Measurements from ENCODE around the gene AGPAT3. TPM values are rescaled to one million over a fixed set of nuclear protein-coding genes. Genes with fewer than 3 reads are reported as not detected.

Gene AGPAT3
- total RNA-seq, 6 donors from 2014 or later, result 55.0 to 102 (median 70.0) TPM

- WGBS, 2 donors, result 93 to 98% methylated on average over 8 to 13 of the region's 13 CpGs
- TF ChIP-seq POLR2A (IDR thresholded peaks at IDR 0.05), result no peak
- no peak for TF ChIP-seq POLR2AphosphoS5 (IDR thresholded peaks at IDR 0.05)
- no peak for TF ChIP-seq EP300 (IDR thresholded peaks at IDR 0.05)
- no peak for TF ChIP-seq CTCF (IDR thresholded peaks at IDR 0.05)
- H3K27me3 ChIP-seq, result no peaks in the 10 kb centered on the region
- no peak overlapping the region for H3K27ac ChIP-seq
- no peaks in the 10 kb centered on the region for H3K36me3 ChIP-seq
- H3K9me3 ChIP-seq, result no peaks in the 10 kb centered on the region
- no peak for ATAC-seq (ENCODE audit: low FRiP score in 2 of 2)
- DNase-seq, result no peak
- H3K4me1 ChIP-seq, result peaks cover 5 to 18% (median 10%) of the 10 kb centered on the region in 4 donors
- no peak overlapping the region for H3K4me3 ChIP-seq
These were observed 19.6 kb upstream of the AGPAT3 start for GRCh38 chr21:43845386-43845785.

GRCh38 chr21:43846430-43846829, 18.6 kb upstream of the AGPAT3 start:
- no peak overlapping the region for H3K4me3 ChIP-seq
- TF ChIP-seq CTCF (IDR thresholded peaks at IDR 0.05), result no peak
- no peak for TF ChIP-seq EP300 (IDR thresholded peaks at IDR 0.05)
- no peak for TF ChIP-seq POLR2AphosphoS5 (IDR thresholded peaks at IDR 0.05)
- no peak for TF ChIP-seq POLR2A (IDR thresholded peaks at IDR 0.05)
- no peak for ATAC-seq (ENCODE audit: low FRiP score in 2 of 2)
- H3K27me3 ChIP-seq, result no peaks in the 10 kb centered on the region
- H3K27ac ChIP-seq, result no peak overlapping the region
- H3K9me3 ChIP-seq, result no peaks in the 10 kb centered on the region
- 93 to 96% methylated on average over 6 of the region's 6 CpGs for WGBS, 2 donors
- no peak for DNase-seq
- H3K4me1 ChIP-seq, result peaks cover 5 to 18% (median 10%) of the 10 kb centered on the region in 4 donors
- H3K36me3 ChIP-seq, result no peaks in the 10 kb centered on the region

GRCh38 chr21:43847301-43847700, 17.7 kb upstream of the AGPAT3 start:
- H3K36me3 ChIP-seq, result no peaks in the 10 kb centered on the region
- no peaks in the 10 kb centered on the region for H3K27me3 ChIP-seq
- peaks cover 5 to 18% (median 9%) of the 10 kb centered on the region in 4 donors for H3K4me1 ChIP-seq
- H3K9me3 ChIP-seq, result no peaks in the 10 kb centered on the region
- TF ChIP-seq CTCF (IDR thresholded peaks at IDR 0.05) (no peak), EP300 (IDR thresholded peaks at IDR 0.05) (no peak), POLR2AphosphoS5 (IDR thresholded peaks at IDR 0.05) (no peak), POLR2A (IDR thresholded peaks at IDR 0.05) (no peak)
- ATAC-seq (ENCODE audit: low FRiP score in 2 of 2), result no peak
- H3K4me3 ChIP-seq, result no peak overlapping the region
- H3K27ac ChIP-seq, result no peak overlapping the region
- WGBS, 2 donors, result 83 to 95% methylated on average over 8 to 14 of the region's 14 CpGs
- DNase-seq, result no peak

- H3K36me3 ChIP-seq, result no peaks in the 10 kb centered on the region
- H3K9me3 ChIP-seq, result no peaks in the 10 kb centered on the region
- no peak for ATAC-seq (ENCODE audit: low FRiP score in 2 of 2)
- 93 to 97% methylated on average over 10 of the region's 10 CpGs for WGBS, 2 donors
- H3K4me3 ChIP-seq, result no peak overlapping the region
- DNase-seq, result no peak
- peaks cover 5 to 14% (median 6%) of the 10 kb centered on the region in 4 donors for H3K4me1 ChIP-seq
- H3K27ac ChIP-seq, result no peak overlapping the region
- H3K27me3 ChIP-seq, result no peaks in the 10 kb centered on the region
- TF ChIP-seq POLR2AphosphoS5 (IDR thresholded peaks at IDR 0.05) (no peak), EP300 (IDR thresholded peaks at IDR 0.05) (no peak), POLR2A (IDR thresholded peaks at IDR 0.05) (no peak), CTCF (IDR thresholded peaks at IDR 0.05) (no peak)
These were observed 16.3 kb upstream of the AGPAT3 start for GRCh38 chr21:43848771-43849170.

- TF ChIP-seq EP300 (IDR thresholded peaks at IDR 0.05), result peak in 1 of 4 donors; percentile 54
- TF ChIP-seq POLR2AphosphoS5 (IDR thresholded peaks at IDR 0.05), result peak in 1 of 2 donors; percentile 59
- TF ChIP-seq POLR2A (IDR thresholded peaks at IDR 0.05), result no peak
- Histone ChIP-seq H3K4me1 (peaks cover 5 to 18% (median 7%) of the 10 kb centered on the region in 4 donors), H3K4me3 (no peak overlapping the region), H3K27ac (peak overlapping the region in 1 of 4 donors; percentile 64), H3K9me3 (no peaks in the 10 kb centered on the region), H3K27me3 (no peaks in the 10 kb centered on the region), H3K36me3 (no peaks in the 10 kb centered on the region)
- DNase-seq, result no peak
- ATAC-seq (ENCODE audit: low FRiP score in 2 of 2), result peak in 1 of 2 donors; percentile 21
- 70 to 74% methylated on average over 13 of the region's 13 CpGs for WGBS, 2 donors
These were observed 15.3 kb upstream of the AGPAT3 start for GRCh38 chr21:43849532-43850299.

Data from upper lobe of left lung (tissue), 6 donors.